Natural killer cell (primary cell): ENCODE data around the gene RNASE13. TPM values are rescaled to one million over a fixed set of nuclear protein-coding genes. Genes with fewer than 3 reads are reported as not detected.

Source experiments
- ATAC-seq, 3 donors: fragments of 150-1000 bp in 2 of 3; fragments of 200-7000 bp in 1 of 3; cut with Tn5 transposase; 1 replicate in 1 of 3; 2 replicates in 2 of 3; pipeline ENCODE4 v1.10.0; 2021; ENCODE audit warnings: mild to moderate bottlenecking in 2 of 3, moderate library complexity in 2 of 3
- DNase-seq, 2 donors: peaks; one replicate each; pipeline versions ENCODE4 v3.0.0 to v3.0.0-alpha.2; 2013 to 2021; ENCODE audit warnings: mixed read lengths in 1 of 2
- H3K27ac ChIP-seq: one replicate; pipeline ENCODE4 v1.5.1; 2013; ENCODE audit warnings: mild to moderate bottlenecking, low read length
- H3K27me3 ChIP-seq: one replicate; pipeline ENCODE4 v1.6.1; 2013; ENCODE audit warnings: low read length; ENCODE audit not compliant: control insufficient read depth, insufficient read depth
- H3K36me3 ChIP-seq: one replicate; pipeline ENCODE4 v1.6.1; 2013; ENCODE audit warnings: low read length; ENCODE audit not compliant: control insufficient read depth, insufficient read depth
- H3K4me1 ChIP-seq: one replicate; pipeline ENCODE4 v1.6.1; 2013; ENCODE audit warnings: low read length; ENCODE audit not compliant: control insufficient read depth, insufficient read depth
- H3K4me3 ChIP-seq: one replicate; pipeline ENCODE4 v1.5.1; 2013; ENCODE audit warnings: low read length
- H3K9me3 ChIP-seq: one replicate; pipeline ENCODE4 v1.6.1; 2013; ENCODE audit warnings: low read length; ENCODE audit not compliant: control insufficient read depth, insufficient read depth
- H3K27ac Mint-ChIP-seq, 2 donors: one replicate each; pipeline ENCODE4 v1.8.0; 2022; ENCODE audit warnings: mild to moderate bottlenecking in 2 of 2, mixed read lengths in 2 of 2, moderate library complexity in 1 of 2
- H3K27me3 Mint-ChIP-seq, 2 donors: one replicate each; pipeline ENCODE4 v1.8.0; 2022; ENCODE audit warnings: low read depth in 2 of 2, mixed read lengths in 2 of 2
- H3K36me3 Mint-ChIP-seq: one replicate; pipeline ENCODE4 v1.8.0; 2022; ENCODE audit warnings: mixed read lengths
- H3K4me1 Mint-ChIP-seq, 2 donors: one replicate each; pipeline ENCODE4 v1.8.0; 2022; ENCODE audit warnings: mixed read lengths in 2 of 2
- H3K4me3 Mint-ChIP-seq: one replicate; pipeline ENCODE4 v1.8.0; 2022; ENCODE audit warnings: mild to moderate bottlenecking, moderate library complexity, mixed read lengths
- H3K9me3 Mint-ChIP-seq, 2 donors: one replicate each; pipeline ENCODE4 v1.8.0; 2022; ENCODE audit warnings: mixed read lengths in 2 of 2
- WGBS: methylation state at CpG from one replicate; pipeline ENCODE4 v1.1.7; 2013; ENCODE audit warnings: missing lambda C conversion rate; ENCODE audit not compliant: insufficient coverage; 5-methylcytosine and 5-hydroxymethylcytosine counted together
- intact Hi-C: fragments of 100-400 bp; cut with micrococcal nuclease; formaldehyde crosslinking; loops from one replicate; pipeline ENCODE4 v1.14.2; 2022
- total RNA-seq, 4 donors: library from RNA; stranded (reverse); fragments of 120-200 nt in 1 of 4; gene quantifications; one replicate each; pipeline versions ENCODE4 v1.2.3 to v1.2.4, GENCODE V29; 2013 to 2022
- TF ChIP-seq, protein P1 (sequence below): fragments of 200-600 bp; IDR thresholded peaks from one replicate; pipeline ENCODE4 v1.8.0; 2022; ENCODE audit warnings: antibody characterized with exemption

RNASE13 gene
- total RNA-seq, 3 donors from 2014 or later (not counting 1 experiment from before 2014, with no cell fraction given) = not detected

GRCh38 chr14:21022686-21023085 is 11.9 kb downstream of the RNASE13 start:
- Mint-ChIP-seq H3K27ac (peak overlapping the region in 1 of 2 donors; percentile 10), H3K36me3 (no peaks in the 10 kb centered on the region), H3K4me3 (peak overlapping the region; percentile 18), H3K9me3 (no peaks in the 10 kb centered on the region), H3K27me3 (peaks cover 0 to 15% of the 10 kb centered on the region in 2 donors), H3K4me1 (peaks cover 7 to 13% of the 10 kb centered on the region in 2 donors)
- H3K36me3 ChIP-seq = no peaks in the 10 kb centered on the region
- no peaks in the 10 kb centered on the region for H3K9me3 ChIP-seq
- H3K4me3 ChIP-seq = no peak overlapping the region
- TF ChIP-seq, protein P1, sequence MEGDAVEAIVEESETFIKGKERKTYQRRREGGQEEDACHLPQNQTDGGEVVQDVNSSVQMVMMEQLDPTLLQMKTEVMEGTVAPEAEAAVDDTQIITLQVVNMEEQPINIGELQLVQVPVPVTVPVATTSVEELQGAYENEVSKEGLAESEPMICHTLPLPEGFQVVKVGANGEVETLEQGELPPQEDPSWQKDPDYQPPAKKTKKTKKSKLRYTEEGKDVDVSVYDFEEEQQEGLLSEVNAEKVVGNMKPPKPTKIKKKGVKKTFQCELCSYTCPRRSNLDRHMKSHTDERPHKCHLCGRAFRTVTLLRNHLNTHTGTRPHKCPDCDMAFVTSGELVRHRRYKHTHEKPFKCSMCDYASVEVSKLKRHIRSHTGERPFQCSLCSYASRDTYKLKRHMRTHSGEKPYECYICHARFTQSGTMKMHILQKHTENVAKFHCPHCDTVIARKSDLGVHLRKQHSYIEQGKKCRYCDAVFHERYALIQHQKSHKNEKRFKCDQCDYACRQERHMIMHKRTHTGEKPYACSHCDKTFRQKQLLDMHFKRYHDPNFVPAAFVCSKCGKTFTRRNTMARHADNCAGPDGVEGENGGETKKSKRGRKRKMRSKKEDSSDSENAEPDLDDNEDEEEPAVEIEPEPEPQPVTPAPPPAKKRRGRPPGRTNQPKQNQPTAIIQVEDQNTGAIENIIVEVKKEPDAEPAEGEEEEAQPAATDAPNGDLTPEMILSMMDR = no peak
- no peak overlapping the region for H3K27ac ChIP-seq
- peaks cover 2% of the 10 kb centered on the region for H3K27me3 ChIP-seq
- peaks cover 23% of the 10 kb centered on the region for H3K4me1 ChIP-seq
- no peak for DNase-seq
- 97% methylated on average over 5 of the region's 5 CpGs for WGBS
- no peak for ATAC-seq
- intact Hi-C loops = no loop called here

DNA sequence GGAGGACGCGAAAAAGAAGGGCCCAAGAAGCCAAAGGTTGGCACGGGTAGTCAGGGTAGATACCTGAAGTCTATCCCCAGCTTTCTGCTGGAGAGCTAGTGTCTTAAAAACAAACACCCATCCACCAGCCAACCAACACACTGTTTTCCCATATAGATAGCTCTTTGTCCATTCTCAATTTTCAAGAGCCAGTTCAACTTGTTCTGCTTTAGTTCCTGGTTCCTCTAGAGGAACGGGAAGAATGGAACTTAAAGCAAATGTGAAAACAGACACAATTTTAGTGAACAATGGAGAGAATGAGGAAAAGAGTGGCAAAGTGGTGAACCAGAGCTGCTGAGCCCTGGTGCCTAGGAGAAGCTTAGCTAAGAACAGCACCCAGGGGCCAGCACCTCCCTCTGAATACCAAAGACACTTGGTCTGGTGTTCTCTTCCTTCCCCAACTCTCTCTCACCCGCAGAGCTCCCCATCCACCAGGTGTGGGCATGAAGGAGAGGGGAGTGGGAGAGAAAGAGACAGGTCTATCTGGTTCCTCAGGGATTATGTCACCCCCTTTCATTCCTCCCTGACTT is 13.5 kb downstream of the RNASE13 start:
- Histone ChIP-seq H3K27ac (no peak overlapping the region), H3K9me3 (no peaks in the 10 kb centered on the region), H3K4me3 (no peak overlapping the region), H3K4me1 (peaks cover 23% of the 10 kb centered on the region), H3K27me3 (peaks cover 2% of the 10 kb centered on the region), H3K36me3 (no peaks in the 10 kb centered on the region)
- no peak overlapping the region for H3K27ac Mint-ChIP-seq
- 90% methylated on average over 4 of the region's 5 CpGs for WGBS
- H3K36me3 Mint-ChIP-seq = no peaks in the 10 kb centered on the region
- DNase-seq = no peak
- peaks cover 7 to 13% of the 10 kb centered on the region in 2 donors for H3K4me1 Mint-ChIP-seq
- peaks cover 0 to 15% of the 10 kb centered on the region in 2 donors for H3K27me3 Mint-ChIP-seq
- H3K9me3 Mint-ChIP-seq = no peaks in the 10 kb centered on the region
- intact Hi-C loops = no loop called here
- ATAC-seq = no peak
- TF ChIP-seq, protein P1 = no peak
- H3K4me3 Mint-ChIP-seq = no peak overlapping the region

DNA sequence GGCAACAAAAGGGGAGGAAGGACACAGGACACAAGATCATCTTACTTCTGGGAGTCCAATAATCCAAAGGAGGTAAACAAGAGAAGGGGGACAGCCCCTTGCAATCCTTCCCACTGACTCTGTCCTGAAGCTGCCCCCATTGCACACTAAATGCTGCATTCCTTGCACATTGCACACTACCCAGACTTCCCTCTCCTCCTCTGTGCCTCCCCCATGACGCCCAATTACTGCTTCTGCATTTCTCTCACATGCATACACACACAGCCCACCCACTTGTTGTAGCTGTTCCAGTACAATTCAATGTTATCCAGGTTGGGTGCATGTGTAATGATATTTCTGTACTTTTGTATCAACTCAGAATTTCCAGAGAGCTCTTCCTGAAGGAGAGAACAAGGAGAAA is 15.2 kb downstream of the RNASE13 start:
- H3K4me1 Mint-ChIP-seq = peaks cover 4 to 6% of the 10 kb centered on the region in 2 donors
- no peaks in the 10 kb centered on the region for H3K9me3 Mint-ChIP-seq
- no peak overlapping the region for H3K27ac Mint-ChIP-seq
- no peak overlapping the region for H3K4me3 Mint-ChIP-seq
- H3K4me1 ChIP-seq = peaks cover 10% of the 10 kb centered on the region
- DNase-seq (no peak), ATAC-seq (no peak)
- no peaks in the 10 kb centered on the region for H3K36me3 Mint-ChIP-seq
- TF ChIP-seq, protein P1 = no peak
- H3K9me3 ChIP-seq = no peaks in the 10 kb centered on the region
- 73% methylated on average over 1 of the region's 1 CpG for WGBS
- peaks cover 5% of the 10 kb centered on the region for H3K27me3 ChIP-seq
- H3K27me3 Mint-ChIP-seq = peaks cover 0 to 14% of the 10 kb centered on the region in 2 donors
- intact Hi-C loops = no loop called here
- H3K27ac ChIP-seq = no peak overlapping the region
- no peak overlapping the region for H3K4me3 ChIP-seq
- H3K36me3 ChIP-seq = no peaks in the 10 kb centered on the region

DNA sequence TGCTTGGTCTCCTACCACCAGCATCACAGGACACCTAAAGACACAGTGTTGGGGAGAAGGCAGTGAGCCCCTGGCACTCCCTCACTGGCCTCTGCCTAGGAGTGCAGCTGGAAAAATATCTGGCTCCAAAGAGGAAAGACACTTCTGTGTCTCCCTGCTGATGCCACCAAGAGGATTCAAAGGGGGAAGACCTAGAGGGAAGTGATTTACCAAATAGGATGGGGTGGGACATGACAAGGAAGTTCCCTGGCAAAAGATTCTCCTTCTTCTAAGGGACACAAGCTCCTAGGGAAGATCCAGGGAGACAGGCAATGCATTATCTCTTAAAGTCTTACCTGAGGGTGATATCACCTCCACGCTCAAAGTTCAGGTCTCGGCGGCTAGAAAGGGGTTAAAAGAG is 15.8 kb downstream of the RNASE13 start:
- Mint-ChIP-seq H3K9me3 (no peaks in the 10 kb centered on the region), H3K36me3 (no peaks in the 10 kb centered on the region), H3K4me3 (no peak overlapping the region), H3K27me3 (peaks cover 0 to 16% of the 10 kb centered on the region in 2 donors), H3K4me1 (peaks cover 0 to under 1% of the 10 kb centered on the region in 2 donors), H3K27ac (no peak overlapping the region)
- TF ChIP-seq, protein P1 = no peak
- DNase-seq = no peak
- Histone ChIP-seq H3K36me3 (no peaks in the 10 kb centered on the region), H3K27me3 (peaks cover 7% of the 10 kb centered on the region), H3K27ac (no peak overlapping the region), H3K9me3 (no peaks in the 10 kb centered on the region), H3K4me1 (peaks cover 4% of the 10 kb centered on the region), H3K4me3 (no peak overlapping the region)
- 100% methylated on average over 1 of the region's 3 CpGs for WGBS
- ATAC-seq = no peak
- intact Hi-C loops = no loop called here
